A673 (cell line): ENCODE measurements around the gene KRTAP4-1. TPM values are rescaled to one million over a fixed set of nuclear protein-coding genes. Genes with fewer than 3 reads are reported as not detected.

Source experiments
- BruUV-seq: library from RNA; stranded (reverse); fragments of 400-500 nt; replicated peaks from 2 replicates; lab custom pipeline; 2021; lab: Mats Ljungman, UMichigan
- CTCF ChIA-PET: fragments of 300-600 bp; sonication (Branson Sonifier 250); formaldehyde crosslinking; loops from one replicate; lab custom pipeline; 2022; ENCODE audit warnings: antibody characterized with exemption; lab: Charles Lee
- POLR2A ChIA-PET: fragments of 300-600 bp; sonication (Branson Sonifier 250); formaldehyde crosslinking; loops from one replicate; lab custom pipeline; 2022; ENCODE audit warnings: antibody characterized with exemption; ENCODE audit not compliant: low non-redundant PET; lab: Charles Lee
- DNase-seq: peaks from one replicate; pipeline ENCODE4 v3.0.0-alpha.2; 2015; ENCODE audit warnings: low spot score
- H3K27ac ChIP-seq: fragments of 200-600 bp; sonication (generic); 2 replicates; pipeline ENCODE4 v1.5.1; 2016; ENCODE audit warnings: mixed run types, low read depth, mild to moderate bottlenecking, mixed read lengths, antibody characterized with exemption, low read length; ENCODE audit not compliant: poor library complexity, severe bottlenecking
- H3K27me3 ChIP-seq: fragments of 200-600 bp; sonication (generic); replicated peaks from 2 replicates; pipeline ENCODE4 v1.6.1; 2017; ENCODE audit warnings: mixed run types, low read depth, mild to moderate bottlenecking, mixed read lengths, antibody characterized with exemption, low read length; ENCODE audit not compliant: insufficient read depth, poor library complexity
- H3K36me3 ChIP-seq: fragments of 200-600 bp; sonication (generic); 2 replicates; pipeline ENCODE4 v1.6.1; 2016; ENCODE audit warnings: mixed run types, mild to moderate bottlenecking, mixed read lengths, antibody characterized with exemption, low read length; ENCODE audit not compliant: insufficient read depth, poor library complexity, severe bottlenecking
- H3K4me1 ChIP-seq: fragments of 200-600 bp; sonication (generic); 2 replicates; pipeline ENCODE4 v1.6.1; 2017; ENCODE audit warnings: mixed run types, mild to moderate bottlenecking, mixed read lengths, antibody characterized with exemption, low read length; ENCODE audit not compliant: insufficient read depth, poor library complexity, severe bottlenecking
- H3K4me3 ChIP-seq: fragments of 200-600 bp; sonication (generic); 2 replicates; pipeline ENCODE4 v1.5.1; 2016; ENCODE audit warnings: low read depth, mixed run types, mild to moderate bottlenecking, mixed read lengths, low read length; ENCODE audit not compliant: poor library complexity, severe bottlenecking
- H3K9me3 ChIP-seq: fragments of 200-600 bp; sonication (generic); 2 replicates; pipeline ENCODE4 v1.6.1; 2016; ENCODE audit warnings: mixed run types, low read depth, mild to moderate bottlenecking, mixed read lengths, antibody characterized with exemption, low read length; ENCODE audit not compliant: poor library complexity, severe bottlenecking
- CTCF ChIP-seq: fragments of 300-800, 200-600 bp; sonication (generic); conservative IDR thresholded peaks from 2 replicates; pipeline ENCODE4 v1.5.1; 2017; ENCODE audit warnings: low read depth, mild to moderate bottlenecking, antibody characterized with exemption, low read length, moderate library complexity, mixed read lengths
- EZH2 ChIP-seq: fragments of 200-600 bp; sonication (generic); IDR thresholded peaks from 2 replicates; pipeline ENCODE4 v1.6.1; 2017; ENCODE audit warnings: borderline replicate concordance, low read depth, mild to moderate bottlenecking, mixed read lengths, antibody characterized with exemption, low read length; ENCODE audit not compliant: poor library complexity, severe bottlenecking
- intact Hi-C: fragments of 100-400 bp; cut with micrococcal nuclease; formaldehyde crosslinking; loops from one replicate; pipeline ENCODE4 v1.10.0; 2022; ENCODE audit not compliant: unreplicated experiment
- total RNA-seq: library from RNA; stranded (reverse); gene quantifications from 2 replicates; pipeline ENCODE4 v1.2.3, GENCODE V29; 2021

Gene KRTAP4-1
- total RNA-seq, 1 experiment from 2014 or later, result not detected

GRCh38 chr17:41168121-41168520, 16.6 kb downstream of the KRTAP4-1 start, which contains the start of gene KRTAP4-3:
Gene KRTAP4-3 (minus strand): TSS chr17:41168221. CDS start chr17:41168172, 49 bp downstream.
- no peaks in the 10 kb centered on the region for H3K9me3 ChIP-seq
- H3K27me3 ChIP-seq, result no peaks in the 10 kb centered on the region
- intact Hi-C loops, result no loop called here
- no peak within 1 kb of the TSS for H3K27ac ChIP-seq
- ChIA-PET CTCF (no interaction called here), POLR2A (interaction anchor here (0.6 kb wide), 1 partner anchor 11 kb away, joined by 3 read pairs; no protein-coding TSS in a partner anchor)
- TF ChIP-seq EZH2 (no peak), CTCF (no peak)
- H3K4me1 ChIP-seq, result no peaks in the 10 kb centered on the region
- H3K4me3 ChIP-seq, result no peak within 1 kb of the TSS
- BruUV-seq, result no TSS peak
- H3K36me3 ChIP-seq, result no peaks in the 10 kb centered on the region
- no peak for DNase-seq

- Histone ChIP-seq H3K4me3 (no peak overlapping the region), H3K9me3 (no peaks in the 10 kb centered on the region), H3K36me3 (no peaks in the 10 kb centered on the region), H3K4me1 (no peaks in the 10 kb centered on the region), H3K27ac (no peak overlapping the region), H3K27me3 (no peaks in the 10 kb centered on the region)
- no peak for DNase-seq
- TF ChIP-seq EZH2 (no peak), CTCF (no peak)
- no TSS peak for BruUV-seq
- ChIA-PET CTCF (no interaction called here), POLR2A (interaction anchor here (0.6 kb wide), 1 partner anchor 10 kb away, joined by 3 read pairs; no protein-coding TSS in a partner anchor)
- intact Hi-C loops, result no loop called here
These were observed 17.1 kb downstream of the KRTAP4-1 start for GRCh38 chr17:41167561-41167960.

- H3K36me3 ChIP-seq, result no peaks in the 10 kb centered on the region
- H3K27ac ChIP-seq, result no peak overlapping the region
- no peaks in the 10 kb centered on the region for H3K4me1 ChIP-seq
- TF ChIP-seq EZH2 (no peak), CTCF (no peak)
- H3K9me3 ChIP-seq, result no peaks in the 10 kb centered on the region
- CTCF ChIA-PET, result no interaction called here
- BruUV-seq, result no TSS peak
- no peak overlapping the region for H3K4me3 ChIP-seq
- intact Hi-C loops, result no loop called here
- POLR2A ChIA-PET, result no interaction called here
- DNase-seq, result no peak
- H3K27me3 ChIP-seq, result no peaks in the 10 kb centered on the region
These were observed 20.9 kb downstream of the KRTAP4-1 start for GRCh38 chr17:41163828-41164227.
